CD4-positive, alpha-beta T cell treated with Interferon gamma for 1 hour (primary cell): Measurements from ENCODE around the gene HHAT.

Experiments used
- DNase-seq: peaks from one replicate; pipeline ENCODE4 v3.0.0-alpha.2; 2020

HHAT gene

GRCh38 chr1:210691039-210691610 is 362.4 kb downstream of the HHAT start:
- DNase-seq: no peak

- no peak for DNase-seq
Measured at GRCh38 chr1:210692796-210693195, 364.1 kb downstream of the HHAT start.

GRCh38 chr1:210695026-210695425 is 366.3 kb downstream of the HHAT start:
- no peak for DNase-seq

- no peak for DNase-seq
Measured at GRCh38 chr1:210696709-210697108, 368.0 kb downstream of the HHAT start.

DNA sequence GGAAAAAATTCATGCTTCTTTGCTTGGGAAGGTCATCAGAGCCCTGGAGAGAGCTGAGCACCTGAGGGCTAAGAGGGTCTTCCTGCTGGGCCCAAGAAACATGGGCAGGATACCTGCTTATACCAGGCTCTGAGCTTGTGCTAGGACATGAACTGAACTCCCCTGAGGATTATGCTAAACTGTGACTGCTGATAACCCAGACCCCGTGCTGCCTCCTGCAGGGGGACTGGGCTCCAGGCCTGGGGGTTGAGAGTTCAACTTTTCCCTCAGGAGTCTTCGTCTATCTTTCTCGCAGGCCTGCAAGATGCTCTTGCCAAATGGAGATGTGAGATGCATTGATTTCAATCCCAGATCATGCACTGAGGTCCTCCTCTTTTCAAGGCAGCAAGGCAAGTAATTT is 368.5 kb downstream of the HHAT start:
- DNase-seq: no peak

- no peak for DNase-seq
Measured at GRCh38 chr1:210698661-210699060, 370.0 kb downstream of the HHAT start.

DNA sequence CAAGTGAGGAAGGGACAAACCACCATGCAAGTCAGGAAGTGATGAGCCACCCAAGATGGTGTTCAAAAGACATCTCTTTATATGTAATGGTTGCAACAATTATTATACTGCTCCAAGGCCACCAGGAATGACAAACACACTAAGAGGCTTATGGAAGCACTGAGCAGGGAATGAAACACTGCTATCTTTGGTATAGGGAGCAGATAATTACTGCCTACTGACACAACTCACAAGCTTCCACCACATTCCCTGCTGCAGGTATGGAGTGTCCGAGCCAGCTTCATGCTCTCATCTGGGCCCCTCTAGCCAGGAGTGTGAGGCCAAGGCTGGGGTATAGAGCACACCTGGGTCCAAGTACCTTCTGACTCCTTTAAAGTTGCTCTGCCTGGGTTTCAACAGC is 371.4 kb downstream of the HHAT start:
- no peak for DNase-seq

DNA sequence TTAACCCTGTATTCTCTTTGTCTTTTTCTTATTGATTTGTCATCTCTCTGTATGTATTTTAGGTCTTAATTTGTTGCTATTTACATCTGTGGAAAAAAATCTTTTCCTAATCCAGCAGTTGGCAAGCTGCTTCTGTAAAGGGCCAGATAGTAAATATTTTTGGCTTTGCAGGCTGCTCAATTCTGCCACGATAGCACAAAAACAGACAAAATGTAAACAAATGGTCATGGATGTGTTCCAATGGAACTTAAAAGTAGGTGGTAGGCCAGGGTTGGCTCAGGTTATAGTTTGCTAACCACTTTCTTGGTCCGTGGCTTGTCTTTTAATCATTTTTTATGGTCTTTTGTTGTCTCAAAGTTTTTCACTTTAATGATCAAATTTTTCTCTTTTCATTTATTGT is 371.8 kb downstream of the HHAT start:
- DNase-seq: no peak

DNA sequence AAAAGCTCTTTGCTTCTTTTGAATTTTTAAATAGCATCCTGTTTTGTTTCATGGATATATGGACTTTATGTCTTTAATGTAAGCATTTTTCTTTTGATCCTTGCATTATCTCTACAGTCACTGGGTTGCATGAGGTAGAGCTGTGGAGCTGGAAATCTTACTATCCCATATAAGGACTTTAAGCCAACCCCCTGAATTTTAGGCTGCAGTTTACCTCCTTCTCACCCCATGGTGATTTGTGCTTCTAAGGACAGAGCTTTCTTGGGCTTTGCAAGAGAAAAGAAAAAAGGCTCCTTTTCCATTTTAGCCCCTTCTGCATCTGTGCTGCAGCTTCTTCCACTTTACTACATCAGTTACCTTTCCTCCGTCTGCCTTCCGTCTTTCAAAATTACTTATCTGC is 373.8 kb downstream of the HHAT start:
- no peak for DNase-seq

- DNase-seq: no peak
Measured at GRCh38 chr1:210703593-210703992, 374.9 kb downstream of the HHAT start.

DNA sequence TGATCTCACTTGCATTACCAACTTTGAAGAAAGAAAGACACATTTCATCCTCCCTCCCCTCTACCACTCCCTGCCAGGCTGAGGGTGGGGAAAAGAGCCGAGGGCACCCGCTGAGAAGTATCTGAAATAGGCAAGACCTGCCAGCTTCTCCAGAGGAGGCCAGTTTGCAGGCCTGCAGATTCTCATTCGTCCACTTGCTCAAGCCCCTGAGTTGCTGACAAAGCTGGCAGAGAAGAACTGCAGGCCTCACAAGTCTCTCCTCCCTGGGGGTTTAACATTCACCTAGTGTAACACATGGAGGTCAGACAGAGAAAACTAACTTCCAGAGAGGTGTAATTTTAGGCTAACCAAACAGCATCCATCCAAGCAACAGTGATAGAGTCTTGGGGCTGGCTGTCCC is 376.4 kb downstream of the HHAT start:
- no peak for DNase-seq

DNA sequence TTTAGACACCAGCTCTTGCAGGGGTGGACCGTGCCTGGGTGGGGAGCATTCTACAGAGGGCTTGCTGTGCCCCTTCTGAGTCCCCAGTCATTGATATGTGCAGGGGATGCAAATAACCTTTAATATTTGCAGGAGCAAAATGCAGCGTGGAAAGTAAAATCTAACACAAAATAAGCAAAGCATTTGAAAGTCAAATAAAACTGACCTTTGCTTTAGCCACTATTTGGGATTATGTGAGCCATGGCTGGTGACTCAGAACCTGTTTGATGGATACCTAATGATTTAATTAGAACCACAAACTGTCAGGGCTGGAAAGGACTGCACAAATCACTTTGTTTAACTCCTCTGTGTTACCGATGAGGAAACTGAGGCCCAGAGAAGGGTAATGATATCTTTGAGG is 377.5 kb downstream of the HHAT start:
- DNase-seq: no peak

GRCh38 chr1:210707300-210708240 is 378.9 kb downstream of the HHAT start:
- no peak for DNase-seq

DNA sequence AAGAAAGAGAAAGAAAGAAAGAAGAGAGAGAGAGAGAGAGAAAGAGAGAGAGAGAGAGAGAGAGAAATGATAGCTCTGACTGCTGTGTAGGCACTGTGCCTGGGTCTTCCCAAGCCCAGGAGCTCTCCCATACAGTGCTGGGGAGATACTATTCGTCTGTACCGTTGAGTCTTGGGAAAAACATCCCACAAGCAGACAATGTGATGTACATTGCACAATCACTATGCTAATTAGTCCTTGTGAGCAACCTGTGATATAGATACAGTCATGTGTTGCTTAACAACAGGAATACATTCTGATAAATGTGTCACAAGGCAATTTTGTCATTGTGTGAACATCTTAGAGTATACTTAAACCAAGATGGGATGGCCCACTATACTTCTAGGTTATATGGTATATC is 381.0 kb downstream of the HHAT start:
- DNase-seq: no peak

- no peak for DNase-seq
Measured at GRCh38 chr1:210711825-210712612, 383.3 kb downstream of the HHAT start.

DNA sequence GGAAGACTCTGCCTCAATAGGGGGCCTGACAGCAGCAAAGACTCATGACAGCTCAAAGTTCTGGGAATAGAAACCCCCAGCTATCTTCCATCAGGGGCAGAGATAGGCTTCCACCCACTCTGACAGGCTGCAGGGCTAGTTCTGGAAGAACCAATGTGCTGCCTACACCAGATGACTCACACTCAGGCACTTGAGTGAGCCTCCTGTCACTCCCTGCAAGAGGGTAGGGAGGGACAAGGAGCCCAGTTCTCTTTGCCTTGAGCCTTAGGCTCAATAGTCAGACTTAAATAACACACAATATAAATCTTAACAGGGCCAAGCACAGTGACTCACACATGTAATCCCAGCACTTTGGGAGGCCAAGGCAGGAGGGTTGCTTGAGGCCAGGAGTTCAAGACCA is 386.4 kb downstream of the HHAT start:
- no peak for DNase-seq

DNA sequence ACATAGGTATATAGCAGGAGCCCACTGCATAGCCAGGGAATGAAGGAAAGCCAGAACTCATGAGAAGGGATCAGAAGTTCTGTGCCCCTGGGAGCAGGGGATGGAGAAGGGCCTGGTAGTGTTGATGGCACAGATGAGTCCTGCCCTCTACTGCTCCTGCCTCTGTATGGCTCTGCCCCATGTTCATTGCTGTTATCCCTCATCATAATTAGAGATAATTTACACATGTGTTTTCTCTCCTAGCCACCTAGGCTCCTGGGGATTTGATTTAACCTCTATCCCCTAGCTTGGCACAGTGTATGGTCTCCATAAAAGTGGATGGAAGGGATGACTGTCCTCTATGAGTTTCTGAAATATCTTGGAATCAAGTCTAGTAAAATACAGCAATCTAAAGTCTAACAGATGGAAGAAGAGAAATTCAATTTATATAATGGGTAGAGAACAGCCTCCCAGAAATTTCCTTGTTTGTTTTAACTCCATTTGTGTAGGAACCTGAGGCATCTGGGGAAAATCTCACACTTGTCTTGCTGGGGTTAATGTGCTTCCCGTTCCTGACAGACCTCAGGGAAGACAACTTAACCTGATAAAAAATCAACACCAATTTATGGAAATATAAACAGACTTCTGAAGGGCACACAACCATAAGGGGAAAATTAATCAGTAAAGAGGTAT is 393.8 kb downstream of the HHAT start:
- no peak for DNase-seq

DNA sequence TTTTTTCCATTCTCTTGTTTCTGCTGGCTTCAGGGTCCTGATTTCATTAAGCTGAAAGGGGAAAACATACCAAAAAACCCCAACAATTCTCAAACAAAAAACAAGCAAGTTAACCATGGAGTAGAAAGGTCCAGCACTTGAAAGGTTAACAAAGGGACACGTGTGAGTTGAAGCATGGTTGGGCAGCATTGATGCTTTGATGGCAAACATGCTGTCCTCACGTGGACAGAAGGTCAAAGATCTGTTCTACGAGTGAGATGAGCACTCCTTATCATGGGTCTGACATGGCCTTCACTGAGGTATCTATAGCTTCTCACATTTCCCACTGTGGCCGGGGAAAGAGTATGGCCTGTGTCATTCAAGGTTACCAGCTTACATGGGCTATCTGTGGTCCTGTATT is 394.9 kb downstream of the HHAT start:
- DNase-seq: no peak

GRCh38 chr1:210724768-210725167 is 396.1 kb downstream of the HHAT start:
- no peak for DNase-seq
